GM19023 (cell line): ENCODE data around the gene COQ5.

Experiments
- ATAC-seq: cut with Tn5 transposase; IDR thresholded peaks from one replicate; pipeline ENCODE4 v1.9.1; 2021; ENCODE audit warnings: mild to moderate bottlenecking, moderate library complexity; ENCODE audit not compliant: unreplicated experiment

Gene COQ5, protein sequence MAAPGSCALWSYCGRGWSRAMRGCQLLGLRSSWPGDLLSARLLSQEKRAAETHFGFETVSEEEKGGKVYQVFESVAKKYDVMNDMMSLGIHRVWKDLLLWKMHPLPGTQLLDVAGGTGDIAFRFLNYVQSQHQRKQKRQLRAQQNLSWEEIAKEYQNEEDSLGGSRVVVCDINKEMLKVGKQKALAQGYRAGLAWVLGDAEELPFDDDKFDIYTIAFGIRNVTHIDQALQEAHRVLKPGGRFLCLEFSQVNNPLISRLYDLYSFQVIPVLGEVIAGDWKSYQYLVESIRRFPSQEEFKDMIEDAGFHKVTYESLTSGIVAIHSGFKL

DNA sequence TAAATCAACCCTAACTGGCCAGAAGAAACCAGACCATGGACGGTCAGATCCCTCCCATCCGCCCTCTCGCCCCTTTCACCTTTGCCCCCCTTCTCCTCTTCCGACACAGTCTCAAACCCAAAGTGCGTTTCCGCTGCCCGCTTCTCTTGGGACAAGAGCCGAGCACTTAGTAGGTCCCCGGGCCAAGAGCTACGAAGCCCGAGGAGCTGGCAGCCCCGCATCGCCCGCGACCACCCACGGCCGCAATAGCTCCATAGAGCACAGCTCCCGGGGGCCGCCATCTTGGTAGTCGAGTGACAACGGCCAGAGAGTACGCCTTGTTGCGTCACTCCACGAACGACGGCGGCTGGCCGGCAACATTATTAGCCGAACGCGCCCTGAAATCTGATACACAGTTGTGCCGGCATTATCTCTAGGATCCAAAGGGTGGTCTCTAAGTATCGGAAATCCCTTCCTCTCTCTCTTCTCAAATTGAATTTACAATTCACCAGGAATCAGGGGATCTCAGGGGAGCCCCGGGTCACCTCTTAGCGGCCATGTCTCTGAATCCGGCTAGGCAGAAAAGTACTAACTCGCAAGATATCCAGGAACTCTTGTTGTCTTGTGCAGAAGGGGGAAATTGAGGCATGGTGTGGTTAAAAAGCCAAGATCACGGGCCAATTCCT lies at the start of gene COQ5:
Gene COQ5 (minus strand): TSS at position 298 of the 665 bp plus-strand sequence. CDS start 17 bp downstream, at position 281.
- peak; percentile 80 for ATAC-seq

- ATAC-seq = no peak
Measured at GRCh38 chr12:120574106-120574505, 45.1 kb upstream of the COQ5 start.

- no peak for ATAC-seq
Measured at GRCh38 chr12:120573560-120573959, 44.6 kb upstream of the COQ5 start.

- ATAC-seq = no peak
Measured at GRCh38 chr12:120571299-120571698, 42.3 kb upstream of the COQ5 start.

- ATAC-seq = no peak
Measured at GRCh38 chr12:120563495-120563894, 34.5 kb upstream of the COQ5 start.

DNA sequence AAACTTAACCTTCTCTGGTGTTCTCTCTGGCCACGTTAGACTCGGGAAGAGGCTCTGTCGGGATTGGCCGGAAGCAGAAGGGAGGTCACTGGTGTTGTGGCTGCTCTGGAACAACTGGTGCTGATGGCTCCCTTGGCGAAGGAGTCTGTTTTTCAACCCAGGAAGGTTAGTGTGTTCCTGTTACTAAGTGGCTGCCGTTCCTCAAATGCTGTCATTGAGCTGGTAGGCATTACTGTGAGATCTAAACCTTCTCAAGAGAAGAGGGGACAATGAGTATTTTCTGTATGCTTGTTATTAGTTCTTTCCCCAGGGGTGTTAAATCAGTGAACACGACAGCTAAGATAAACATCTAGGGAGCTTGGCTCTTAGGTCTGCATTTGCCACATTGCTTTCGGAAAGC lies 33.9 kb upstream of the COQ5 start:
- ATAC-seq = no peak

DNA sequence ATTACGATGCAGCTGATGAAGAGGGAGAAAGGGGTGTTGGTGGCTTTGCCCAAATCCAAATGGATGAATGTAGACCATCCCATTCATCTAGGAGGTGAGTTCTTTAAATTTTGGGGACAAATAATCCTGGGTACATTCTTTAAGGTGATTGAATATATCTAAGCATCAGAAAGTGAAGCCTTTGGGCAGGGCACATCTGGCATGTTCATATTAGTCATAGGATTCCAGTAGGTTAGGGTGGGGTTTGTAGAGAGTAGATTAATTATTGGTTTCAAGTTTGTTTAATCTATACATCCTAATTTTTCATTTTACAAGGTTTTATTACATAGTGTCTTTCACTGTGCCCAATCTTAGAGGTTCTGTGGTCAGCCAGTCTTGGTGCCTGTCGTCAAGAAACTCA lies 28.6 kb upstream of the COQ5 start:
- ATAC-seq = no peak

DNA sequence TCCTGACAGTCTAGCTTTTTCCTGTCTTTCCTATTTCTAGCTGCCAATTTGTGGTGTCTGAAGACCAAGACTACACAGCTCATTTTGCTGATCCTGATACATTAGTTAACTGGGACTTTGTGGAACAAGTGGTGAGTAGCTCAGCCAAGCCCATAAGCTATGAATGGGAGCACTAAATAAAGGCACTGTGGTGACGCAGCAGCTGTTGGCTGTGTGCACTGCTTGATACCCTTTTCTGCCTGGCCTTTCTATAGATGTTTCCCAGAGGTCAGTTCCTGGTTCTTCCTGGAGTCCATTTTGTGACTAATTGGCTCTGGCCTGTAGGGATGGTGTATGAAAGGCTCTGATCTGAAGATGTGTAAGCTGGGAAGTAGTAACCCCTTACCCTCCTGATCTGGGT lies 25.7 kb upstream of the COQ5 start:
- ATAC-seq = no peak

- no peak for ATAC-seq
Measured at GRCh38 chr12:120546050-120546386, 17.1 kb upstream of the COQ5 start.

DNA sequence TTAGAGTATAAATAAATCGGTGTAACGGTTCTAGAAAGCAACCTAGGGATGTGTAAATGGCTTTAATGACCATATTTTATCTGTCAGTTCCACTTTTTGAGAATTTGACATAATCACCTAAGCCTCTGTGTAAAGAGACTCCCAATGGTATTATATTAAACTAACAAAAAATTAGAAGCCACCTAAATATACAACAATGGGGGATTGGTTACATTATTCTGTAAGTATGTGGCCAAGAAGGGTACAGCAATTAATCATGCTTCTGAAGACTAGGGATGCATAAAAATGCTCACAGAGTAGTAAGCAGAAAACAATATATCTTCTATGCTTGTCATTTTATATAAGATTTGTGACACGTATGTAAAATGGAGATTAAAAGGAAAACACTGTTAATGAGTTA lies 15.7 kb upstream of the COQ5 start:
- no peak for ATAC-seq

GRCh38 chr12:120542166-120542565 lies 13.2 kb upstream of the COQ5 start:
- ATAC-seq = no peak

DNA sequence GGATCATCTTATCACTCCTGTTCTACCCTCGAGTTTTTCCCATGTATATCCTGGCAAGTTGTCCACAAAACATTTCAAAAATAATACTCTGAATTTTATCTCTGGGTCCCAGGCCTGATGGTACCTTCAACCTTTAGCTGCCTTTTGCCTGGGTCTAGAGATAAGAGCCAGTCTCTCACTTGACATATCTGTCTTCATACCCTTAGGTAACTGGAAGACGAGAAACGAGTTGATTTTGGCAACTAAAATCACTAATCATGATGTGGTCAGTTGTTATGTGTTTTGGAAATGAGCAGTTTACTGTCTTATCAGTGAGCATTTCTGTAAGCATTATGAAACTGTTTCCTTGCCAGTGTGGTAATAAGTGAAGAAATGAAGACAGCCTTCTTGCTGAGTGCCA lies 11.5 kb upstream of the COQ5 start:
- ATAC-seq = no peak

GRCh38 chr12:120539303-120539702 lies 10.3 kb upstream of the COQ5 start:
- ATAC-seq = no peak

DNA sequence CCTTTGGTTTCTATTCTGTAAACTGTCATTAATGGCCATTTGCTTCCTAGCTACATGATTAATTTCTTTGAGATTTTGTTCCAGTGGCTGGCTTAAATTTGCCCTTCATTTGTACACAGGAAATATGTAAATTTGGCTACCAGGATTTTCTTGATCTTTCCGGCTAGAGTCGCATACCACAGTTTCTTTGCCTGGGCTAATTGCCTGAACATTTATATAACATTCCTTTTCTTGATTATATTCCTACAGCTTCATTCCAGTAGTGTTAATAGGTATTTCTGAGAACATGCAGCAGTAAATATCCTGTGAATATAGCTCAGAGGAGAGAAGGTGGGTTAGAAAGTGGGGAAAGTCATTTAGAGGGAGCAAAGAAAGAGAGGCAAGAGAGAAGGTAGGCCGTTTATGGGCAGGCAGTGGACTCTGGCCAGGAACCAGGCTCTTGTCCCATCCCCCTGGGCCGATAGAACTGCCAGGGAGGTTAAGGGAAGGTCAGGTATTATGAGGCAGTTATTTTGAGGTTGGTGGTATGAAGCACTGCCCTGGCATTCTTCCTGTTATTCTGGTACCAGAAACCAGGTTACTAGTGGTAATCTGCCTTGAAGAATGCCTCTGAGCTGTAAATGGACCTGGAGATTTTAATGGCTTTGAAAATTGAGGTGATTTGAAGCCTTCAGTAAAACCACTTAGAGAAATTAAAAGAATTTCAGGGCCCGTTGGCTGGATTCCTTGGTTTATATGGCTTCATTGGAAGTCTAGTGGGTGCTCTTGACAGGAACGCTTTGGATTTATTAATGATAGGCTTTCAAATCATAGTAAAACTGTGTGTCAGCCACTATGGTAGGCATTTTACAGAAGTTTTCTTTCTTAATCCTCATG lies 9.6 kb upstream of the COQ5 start:
- no peak for ATAC-seq

- ATAC-seq = no peak
Measured at GRCh38 chr12:120537856-120538220, 8.9 kb upstream of the COQ5 start.

GRCh38 chr12:120536064-120536791 lies 7.3 kb upstream of the COQ5 start:
- ATAC-seq = no peak

DNA sequence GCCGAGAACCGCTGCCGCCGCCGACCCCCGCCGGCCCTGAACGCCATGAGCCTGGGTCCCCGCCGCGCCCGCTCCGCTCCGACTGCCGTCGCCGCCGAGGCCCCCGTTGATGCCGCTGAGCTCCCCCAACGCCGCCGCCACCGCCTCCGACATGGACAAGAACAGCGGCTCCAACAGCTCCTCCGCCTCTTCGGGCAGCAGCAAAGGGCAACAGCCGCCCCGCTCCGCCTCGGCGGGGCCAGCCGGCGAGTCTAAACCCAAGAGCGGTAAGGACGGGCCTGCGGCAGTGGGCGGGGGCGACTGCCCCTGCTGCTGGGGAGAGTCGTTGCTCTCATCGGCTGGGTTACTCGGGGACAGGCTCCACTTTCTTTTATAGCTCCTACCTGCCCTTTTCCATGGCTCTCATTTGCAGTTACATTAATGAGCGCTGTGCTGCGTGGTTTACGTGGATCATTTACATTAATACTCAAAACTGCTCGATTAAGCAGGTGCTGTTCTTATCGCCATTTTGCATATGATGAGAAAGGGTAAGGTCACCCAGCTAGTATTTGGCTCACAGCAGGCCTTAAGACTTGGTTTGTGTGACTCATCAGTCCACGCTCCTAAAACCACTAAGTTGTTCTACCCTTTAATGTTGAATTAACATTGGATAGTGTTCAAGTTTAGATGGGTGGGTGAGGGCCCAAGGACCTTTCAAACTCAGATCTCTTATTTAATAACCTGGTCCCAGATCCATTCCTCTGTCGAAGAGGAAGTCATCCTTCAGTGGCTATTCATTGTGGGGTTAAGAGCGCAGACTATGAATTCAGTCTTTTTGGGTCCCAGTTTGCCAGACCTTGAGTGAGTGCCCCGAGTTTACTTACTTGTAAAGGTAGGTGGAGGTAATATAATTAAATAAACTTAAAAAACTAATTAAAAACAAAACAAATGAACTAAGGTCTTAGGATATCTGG lies 6.0 kb upstream of the COQ5 start:
- ATAC-seq = peak; percentile 47

DNA sequence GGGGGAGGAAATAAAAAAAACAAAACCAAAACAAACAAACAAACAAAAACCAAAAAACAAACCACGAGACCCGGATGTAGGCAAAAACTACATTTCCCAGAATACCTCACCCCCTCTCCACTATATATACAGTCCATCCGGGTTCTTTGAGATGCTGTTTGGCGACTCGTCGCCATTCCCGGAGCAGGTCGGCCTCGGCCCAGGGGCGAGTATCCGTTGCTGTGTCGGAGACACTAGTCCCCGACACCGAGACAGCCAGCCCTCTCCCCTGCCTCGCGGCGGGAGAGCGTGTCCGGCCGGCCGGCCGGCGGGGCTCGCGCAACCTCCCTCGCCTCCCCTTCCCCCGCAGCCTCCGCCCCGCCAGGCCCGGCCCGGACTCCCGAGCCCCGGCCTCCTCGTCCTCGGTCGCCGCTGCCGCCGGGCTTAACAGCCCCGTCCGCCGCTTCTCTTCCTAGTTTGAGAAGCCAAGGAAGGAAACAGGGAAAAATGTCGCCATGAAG lies 5.3 kb upstream of the COQ5 start, which contains the start of gene RNF10:
Gene RNF10 (plus strand): TSS at position 154 of the 500 bp plus-strand sequence. CDS start 456 bp downstream, outside the sequence.
- ATAC-seq = peak; percentile 64

DNA sequence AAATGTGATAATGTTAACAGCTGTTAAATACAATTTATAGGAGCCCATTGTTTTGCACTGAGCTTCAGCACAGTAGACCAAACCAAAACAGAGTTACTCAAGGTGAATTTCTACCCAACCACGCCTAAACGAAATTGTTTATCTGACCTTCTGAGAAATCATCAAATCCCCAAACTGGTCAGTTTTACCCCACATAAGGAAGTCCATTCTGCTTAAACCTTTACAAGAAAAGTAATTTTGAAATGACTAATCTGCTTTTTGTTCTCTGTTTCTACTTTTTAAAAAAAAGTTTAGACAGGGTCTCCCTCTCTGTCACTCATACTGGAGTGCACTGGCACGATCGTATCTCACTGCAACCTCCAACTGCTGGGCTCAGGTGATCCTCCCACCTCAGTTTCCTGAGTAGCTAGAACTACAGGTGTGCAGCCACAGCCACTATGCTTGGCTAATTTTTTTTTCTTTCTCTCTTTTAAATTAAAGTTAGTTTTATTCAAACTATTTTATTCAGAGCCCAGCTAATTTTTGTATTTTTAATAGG lies 3.8 kb upstream of the COQ5 start:
- no peak for ATAC-seq
